NB4 (cell line): ENCODE measurements around the gene MEGF8.

Experiments used
- DNase-seq: peaks from one replicate; pipeline ENCODE4 v3.0.0; 2010; ENCODE audit warnings: low read depth
- H3K4me3 ChIP-seq: one replicate; pipeline ENCODE4 v1.5.1; 2011; ENCODE audit warnings: mild to moderate bottlenecking, low read depth, low read length, moderate library complexity
- MYC ChIP-seq: IDR thresholded peaks from 2 replicates; pipeline ENCODE4 v1.6.1; 2011; ENCODE audit warnings: low read depth, low read length
- POLR2A ChIP-seq: IDR thresholded peaks from 2 replicates; pipeline ENCODE4 v1.6.1; 2011; ENCODE audit warnings: mild to moderate bottlenecking; ENCODE audit not compliant: insufficient read length; ENCODE audit errors: extremely low read depth
- TF ChIP-seq, protein P1 (sequence below): IDR thresholded peaks from one replicate; pipeline ENCODE4 v1.5.1; 2012; ENCODE audit warnings: low read depth, low read length
- TF ChIP-seq, protein P2 (sequence below): IDR thresholded peaks from 2 replicates; pipeline ENCODE4 v1.6.1; 2011; ENCODE audit warnings: low read depth, low read length

The MEGF8 gene

DNA sequence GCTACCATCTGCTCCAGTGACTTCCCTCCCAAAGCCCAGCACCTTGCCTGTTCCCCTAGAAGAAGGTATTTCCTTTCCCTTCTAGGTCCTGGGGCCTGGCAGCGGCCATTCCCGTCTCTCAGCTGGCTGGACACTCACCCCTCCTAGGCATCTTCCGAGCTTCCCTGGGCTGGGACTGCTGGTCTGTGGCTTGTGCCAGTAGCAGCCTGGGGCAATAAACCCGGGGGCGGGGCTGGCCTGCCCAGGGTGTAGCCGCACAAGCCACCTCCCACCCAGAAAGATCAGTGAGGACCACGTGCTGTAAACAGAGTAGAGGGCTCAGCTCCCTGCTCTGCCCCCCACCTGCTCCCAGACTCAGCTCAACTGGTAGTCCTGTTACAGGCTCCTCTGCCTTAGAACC is 86.8 kb downstream of the MEGF8 start:
- TF ChIP-seq, protein P1, sequence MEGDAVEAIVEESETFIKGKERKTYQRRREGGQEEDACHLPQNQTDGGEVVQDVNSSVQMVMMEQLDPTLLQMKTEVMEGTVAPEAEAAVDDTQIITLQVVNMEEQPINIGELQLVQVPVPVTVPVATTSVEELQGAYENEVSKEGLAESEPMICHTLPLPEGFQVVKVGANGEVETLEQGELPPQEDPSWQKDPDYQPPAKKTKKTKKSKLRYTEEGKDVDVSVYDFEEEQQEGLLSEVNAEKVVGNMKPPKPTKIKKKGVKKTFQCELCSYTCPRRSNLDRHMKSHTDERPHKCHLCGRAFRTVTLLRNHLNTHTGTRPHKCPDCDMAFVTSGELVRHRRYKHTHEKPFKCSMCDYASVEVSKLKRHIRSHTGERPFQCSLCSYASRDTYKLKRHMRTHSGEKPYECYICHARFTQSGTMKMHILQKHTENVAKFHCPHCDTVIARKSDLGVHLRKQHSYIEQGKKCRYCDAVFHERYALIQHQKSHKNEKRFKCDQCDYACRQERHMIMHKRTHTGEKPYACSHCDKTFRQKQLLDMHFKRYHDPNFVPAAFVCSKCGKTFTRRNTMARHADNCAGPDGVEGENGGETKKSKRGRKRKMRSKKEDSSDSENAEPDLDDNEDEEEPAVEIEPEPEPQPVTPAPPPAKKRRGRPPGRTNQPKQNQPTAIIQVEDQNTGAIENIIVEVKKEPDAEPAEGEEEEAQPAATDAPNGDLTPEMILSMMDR: no peak
- TF ChIP-seq, protein P2, sequence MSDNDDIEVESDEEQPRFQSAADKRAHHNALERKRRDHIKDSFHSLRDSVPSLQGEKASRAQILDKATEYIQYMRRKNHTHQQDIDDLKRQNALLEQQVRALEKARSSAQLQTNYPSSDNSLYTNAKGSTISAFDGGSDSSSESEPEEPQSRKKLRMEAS: no peak
- TF ChIP-seq POLR2A (no peak), MYC (no peak)
- no peak overlapping the region for H3K4me3 ChIP-seq
- DNase-seq: peak; percentile 13

DNA sequence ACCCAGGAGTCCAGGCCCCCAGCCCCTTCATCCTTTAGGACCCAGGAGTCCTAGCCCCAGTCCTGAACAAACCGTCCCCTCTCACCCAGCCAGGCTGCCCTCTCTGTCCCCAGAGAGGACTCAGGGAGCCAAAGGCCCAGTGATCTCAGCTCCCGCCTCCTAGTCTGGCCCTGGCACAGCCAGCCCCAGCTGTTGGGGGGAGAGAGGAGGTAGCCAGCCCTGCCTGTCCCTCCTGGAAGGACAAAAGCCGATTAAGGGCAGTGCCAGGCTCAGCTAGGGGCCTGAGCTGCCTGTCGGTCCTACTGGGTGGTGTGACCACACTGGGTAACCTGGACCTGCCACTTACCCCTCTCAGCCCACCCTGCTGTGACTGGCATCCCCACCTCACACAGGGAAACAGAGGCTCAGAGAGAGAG is 87.2 kb downstream of the MEGF8 start:
- no peak for TF ChIP-seq POLR2A
- TF ChIP-seq MYC: no peak
- TF ChIP-seq, protein P2: no peak
- TF ChIP-seq, protein P1: no peak
- no peak for DNase-seq
- H3K4me3 ChIP-seq: no peak overlapping the region

DNA sequence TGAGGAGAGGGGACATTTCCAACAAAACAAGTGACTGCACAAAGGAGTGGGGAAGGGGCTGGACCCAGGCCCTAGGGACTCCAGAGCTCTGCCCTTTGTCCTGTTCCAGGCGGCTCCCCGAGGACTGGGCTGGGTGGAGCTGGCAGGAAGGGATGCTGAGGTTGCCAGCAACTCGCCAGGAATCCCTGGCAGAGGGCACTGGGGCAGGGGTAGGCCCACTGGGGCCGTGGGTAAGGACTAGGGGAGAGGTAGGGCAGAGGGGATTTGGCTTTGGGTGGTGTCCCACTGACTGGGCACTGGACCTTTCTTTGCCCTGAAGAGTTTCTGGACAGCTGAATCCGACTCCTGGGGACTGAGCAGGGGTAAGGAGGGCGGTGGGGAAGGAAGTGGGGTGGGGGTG is 93.9 kb downstream of the MEGF8 start:
- no peak overlapping the region for H3K4me3 ChIP-seq
- TF ChIP-seq, protein P1: no peak
- no peak for DNase-seq

DNA sequence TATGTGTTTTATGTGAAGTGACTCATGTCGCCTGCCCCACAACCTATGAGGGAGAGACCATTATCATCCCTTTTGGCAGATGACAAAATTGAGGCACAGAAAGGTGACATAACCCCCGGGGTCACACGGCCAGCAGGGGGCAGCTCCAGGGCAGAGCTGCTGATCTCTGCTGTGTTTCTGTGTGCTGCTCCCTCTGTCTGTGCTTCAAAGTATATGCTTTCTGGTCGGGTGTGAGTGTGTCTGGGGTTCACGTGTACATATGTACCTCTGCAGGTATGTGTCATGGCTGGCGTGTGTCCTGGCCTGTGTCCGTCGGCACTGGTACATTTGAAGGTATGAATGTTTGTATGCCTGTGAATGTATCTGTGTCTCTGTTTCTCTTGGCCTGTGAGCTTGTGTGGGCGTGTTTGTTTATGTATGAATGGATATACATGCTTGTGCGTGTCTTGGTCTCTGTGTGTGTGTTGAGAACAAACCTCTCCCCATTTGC is 94.7 kb downstream of the MEGF8 start:
- TF ChIP-seq MYC: no peak
- TF ChIP-seq, protein P1: peak; percentile 73
- TF ChIP-seq POLR2A: no peak
- TF ChIP-seq, protein P2: no peak
- no peak overlapping the region for H3K4me3 ChIP-seq
- DNase-seq: peak; percentile 58

DNA sequence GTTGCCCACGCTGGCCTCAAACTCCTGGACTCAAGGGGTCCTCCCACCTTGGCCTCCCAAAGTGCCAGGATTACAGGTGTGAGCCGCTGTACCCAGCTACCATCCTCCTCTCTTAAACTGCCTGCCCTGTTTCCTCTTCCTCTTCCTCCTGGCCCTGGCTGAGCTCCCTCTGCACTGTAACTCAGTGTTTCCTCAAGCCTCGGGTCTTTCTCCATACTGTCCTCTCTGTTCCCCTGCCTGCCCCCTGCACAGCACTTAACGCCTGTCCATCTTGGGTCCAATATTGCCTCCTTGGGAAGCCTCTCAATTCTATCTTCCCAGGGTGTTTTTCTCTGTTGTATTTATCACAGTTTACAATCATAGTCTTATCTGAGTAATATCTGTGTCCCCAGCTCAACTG is 95.7 kb downstream of the MEGF8 start:
- no peak overlapping the region for H3K4me3 ChIP-seq
- TF ChIP-seq, protein P2: no peak
- TF ChIP-seq MYC: no peak
- TF ChIP-seq POLR2A: no peak
- TF ChIP-seq, protein P1: no peak
- no peak for DNase-seq

DNA sequence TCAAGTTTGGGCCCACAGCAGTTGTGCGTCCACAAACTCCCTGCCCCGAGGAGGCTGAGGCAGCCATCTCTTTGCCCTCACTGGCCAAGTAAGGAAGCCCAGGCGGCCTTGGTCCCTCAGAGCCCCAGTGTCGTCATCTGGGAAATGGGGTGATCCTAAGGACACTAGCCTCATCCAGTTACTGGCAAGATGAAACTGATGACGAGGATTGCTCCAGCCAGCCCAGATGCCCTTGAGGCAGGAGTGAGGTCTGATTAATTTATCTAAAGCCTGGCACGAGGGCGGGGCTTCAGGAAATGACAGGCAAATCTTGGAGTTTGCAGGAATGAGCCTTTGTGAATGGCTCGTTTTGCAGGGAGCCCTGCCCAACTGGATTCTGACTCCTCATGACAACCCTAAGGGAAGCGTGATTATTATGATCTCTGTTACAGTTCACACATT is 96.2 kb downstream of the MEGF8 start:
- TF ChIP-seq POLR2A (no peak), MYC (no peak)
- TF ChIP-seq, protein P1: no peak
- TF ChIP-seq, protein P2: no peak
- no peak for DNase-seq
- no peak overlapping the region for H3K4me3 ChIP-seq
